Stimulated activated CD8-positive, alpha-beta memory T cell treated with anti-CD3 and anti-CD28 coated beads, Interleukin-7, amount 100 ng/mL, for 1 hour (primary cell): ENCODE results near the gene BPIFB1.

Experiments
- DNase-seq, 2 donors: peaks; one replicate each; pipeline ENCODE4 v3.0.0-alpha.2; 2020; ENCODE audit warnings: low read depth in 2 of 2

BPIFB1 gene

GRCh38 chr20:33282991-33283555, at the start of gene BPIFB1:
Gene BPIFB1, plus strand, starts transcription at chr20:33283214. Its CDS starts 2,860 bp downstream, at chr20:33286074.
- no peak for DNase-seq

- no peak for DNase-seq
Observed at GRCh38 chr20:33234050-33234449, 49.0 kb upstream of the BPIFB1 start.

- no peak for DNase-seq
Observed at GRCh38 chr20:33235696-33236095, 47.3 kb upstream of the BPIFB1 start, which contains the start of gene BPIFA1. Gene BPIFA1, plus strand, starts transcription at chr20:33235996. Its CDS starts 1,716 bp downstream, at chr20:33237712.

- no peak for DNase-seq
Observed at GRCh38 chr20:33236351-33236750, 46.7 kb upstream of the BPIFB1 start.

- DNase-seq: no peak
Observed at GRCh38 chr20:33237989-33238388, 45.0 kb upstream of the BPIFB1 start.

- no peak for DNase-seq
Observed at GRCh38 chr20:33239418-33239817, 43.6 kb upstream of the BPIFB1 start.

GRCh38 chr20:33239979-33240736, 42.9 kb upstream of the BPIFB1 start:
- DNase-seq: no peak

GRCh38 chr20:33240923-33241322, 42.1 kb upstream of the BPIFB1 start:
- DNase-seq: no peak

- no peak for DNase-seq
Observed at GRCh38 chr20:33242319-33243100, 40.5 kb upstream of the BPIFB1 start.

- no peak for DNase-seq
Observed at GRCh38 chr20:33246077-33246476, 36.9 kb upstream of the BPIFB1 start.

- no peak for DNase-seq
Observed at GRCh38 chr20:33249456-33249855, 33.6 kb upstream of the BPIFB1 start.

GRCh38 chr20:33250666-33251065, 32.3 kb upstream of the BPIFB1 start:
- DNase-seq: no peak

GRCh38 chr20:33251496-33251895, 31.5 kb upstream of the BPIFB1 start:
- DNase-seq: no peak

GRCh38 chr20:33252460-33252859, 30.6 kb upstream of the BPIFB1 start:
- no peak for DNase-seq

- DNase-seq: no peak
Observed at GRCh38 chr20:33255005-33255404, 28.0 kb upstream of the BPIFB1 start.

- DNase-seq: no peak
Observed at GRCh38 chr20:33257237-33257636, 25.8 kb upstream of the BPIFB1 start.

GRCh38 chr20:33259371-33259770, 23.6 kb upstream of the BPIFB1 start:
- DNase-seq: no peak

GRCh38 chr20:33261465-33261864, 21.5 kb upstream of the BPIFB1 start:
- no peak for DNase-seq

GRCh38 chr20:33262658-33263065, 20.4 kb upstream of the BPIFB1 start:
- DNase-seq: no peak

GRCh38 chr20:33263784-33264183, 19.2 kb upstream of the BPIFB1 start:
- DNase-seq: no peak

- no peak for DNase-seq
Observed at GRCh38 chr20:33267701-33268100, 15.3 kb upstream of the BPIFB1 start.

- DNase-seq: no peak
Observed at GRCh38 chr20:33272155-33272873, 10.7 kb upstream of the BPIFB1 start.
